HepG2 (cell line): ENCODE results near the gene WLS. TPM values are rescaled to one million over a fixed set of nuclear protein-coding genes. Genes with fewer than 3 reads are reported as not detected.

Experiments
- ATAC-seq: fragments of 200-7000 bp; cut with Tn5 transposase; 3 replicates; pipeline ENCODE4 v1.9.1; 2020; ENCODE audit warnings: mild to moderate bottlenecking, moderate library complexity
- BruUV-seq: library from RNA; stranded (reverse); fragments of 400-500 nt; replicated peaks from 2 replicates; lab custom pipeline; 2021; lab: Mats Ljungman, UMichigan
- CTCF ChIA-PET: fragments of 300-600 bp; formaldehyde crosslinking; extraction: SDS; loops from one replicate; lab custom pipeline; 2021; ENCODE audit warnings: low total read pairs, inconsistent platforms, low intra/inter-chr PET ratio; lab: Yijun Ruan, JAX
- POLR2A ChIA-PET: fragments of 350-600 bp; sonication (Branson Sonifier 250); formaldehyde crosslinking; loops from one replicate; lab custom pipeline; 2020; ENCODE audit warnings: antibody characterized with exemption, inconsistent platforms; lab: Yijun Ruan, JAX
- DNase-seq: peaks from one replicate; pipeline ENCODE4 v3.0.0-alpha.2; 2015; ENCODE audit warnings: low spot score
- FAIRE-seq: peaks from 3 replicates; lab custom pipeline; 2011; peaks lifted over from hg19 to GRCh38; lab: Jason Lieb, UNC
- H2AFZ ChIP-seq: one replicate; pipeline ENCODE4 v1.6.1; 2011; ENCODE audit warnings: low read length, inconsistent platforms
- H3K27ac ChIP-seq: fragments of 300-600 bp; 3 replicates; pipeline ENCODE4 v1.8.0; 2011; ENCODE audit warnings: mixed run types, mild to moderate bottlenecking, mixed read lengths, low read length, inconsistent platforms; ENCODE audit not compliant: insufficient read depth; ENCODE audit errors: extremely low read length
- H3K27me3 ChIP-seq, 2 experiments: fragments of 200-600 bp in 1 of 2; 2 replicates in 1 of 2; 3 replicates in 1 of 2; pipeline versions ENCODE4 v1.6.0 to v1.8.0; 2011; ENCODE audit warnings: low read length in 2 of 2, mild to moderate bottlenecking in 2 of 2, moderate library complexity in 2 of 2, inconsistent platforms in 1 of 2; ENCODE audit not compliant: insufficient read depth in 2 of 2, control insufficient read depth in 1 of 2
- H3K36me3 ChIP-seq, 2 experiments: fragments of 200-600 bp in 1 of 2; replicated peaks in 1 of 2; 2 replicates in 1 of 2; 3 replicates in 1 of 2; pipeline versions ENCODE4 v1.5.1 to v1.8.0; 2011; ENCODE audit warnings: low read length in 2 of 2, inconsistent platforms in 1 of 2; ENCODE audit not compliant: insufficient read depth in 2 of 2, control insufficient read depth in 1 of 2
- H3K4me1 ChIP-seq: 2 replicates; pipeline ENCODE4 v1.5.1; 2012; ENCODE audit warnings: low read length, inconsistent platforms; ENCODE audit not compliant: insufficient read depth
- H3K4me2 ChIP-seq: 2 replicates; pipeline ENCODE4 v1.6.0; 2011; ENCODE audit warnings: low read depth, low read length, inconsistent platforms
- H3K4me3 ChIP-seq, 3 experiments: fragments of 200-600 bp in 1 of 3; sonication (generic), shearing (Covaris generic) in 1 of 3; replicated peaks in 1 of 3; 2 replicates each; pipeline ENCODE4 v1.5.1; 2011 to 2016; ENCODE audit warnings: low read length in 3 of 3, inconsistent platforms in 2 of 3, low read depth in 2 of 3, mild to moderate bottlenecking in 2 of 3, control low read depth in 1 of 3, mixed read lengths in 1 of 3; ENCODE audit not compliant: insufficient read depth in 1 of 3
- H3K79me2 ChIP-seq: one replicate; pipeline ENCODE4 v1.6.1; 2011; ENCODE audit warnings: low read length, inconsistent platforms; ENCODE audit not compliant: insufficient read depth
- H3K9ac ChIP-seq: 2 replicates; pipeline ENCODE4 v1.6.0; 2011; ENCODE audit warnings: mild to moderate bottlenecking, low read depth, low read length, inconsistent platforms; ENCODE audit not compliant: insufficient read depth
- H3K9me3 ChIP-seq: 2 replicates; pipeline ENCODE4 v1.5.1; 2012; ENCODE audit warnings: mild to moderate bottlenecking, low read length
- H4K20me1 ChIP-seq: 2 replicates; pipeline ENCODE4 v1.6.0; 2011; ENCODE audit warnings: inconsistent platforms, mild to moderate bottlenecking, low read length, moderate library complexity; ENCODE audit not compliant: insufficient read depth
- ARHGAP35 ChIP-seq: sonication (generic); formaldehyde crosslinking; IDR thresholded peaks from 2 replicates; pipeline ENCODE4 v1.9.0; 2022; ENCODE audit warnings: mild to moderate bottlenecking, inconsistent platforms, moderate library complexity, missing genetic modification reagents, borderline replicate concordance
- EEA1 ChIP-seq: sonication (generic); formaldehyde crosslinking; IDR thresholded peaks from 2 replicates; pipeline ENCODE4 v1.5.1; 2020; ENCODE audit warnings: mild to moderate bottlenecking, missing genetic modification reagents, borderline replicate concordance
- GABPA ChIP-seq, 2 experiments: IDR thresholded peaks; 2 replicates each; pipeline ENCODE4 v1.6.1; 2011 to 2016; ENCODE audit warnings: low read depth in 2 of 2, low read length in 1 of 2, missing biosample characterization in 1 of 2, missing genetic modification characterization in 1 of 2
- HCFC1 ChIP-seq: fragments of 150-350 bp; IDR thresholded peaks from 2 replicates; pipeline ENCODE4 v1.6.1; 2014; ENCODE audit warnings: low read depth, low read length
- HMG20A ChIP-seq: IDR thresholded peaks from 2 replicates; pipeline ENCODE4 v1.6.1; 2016; ENCODE audit warnings: borderline replicate concordance
- JDP2 ChIP-seq: sonication (generic); formaldehyde crosslinking; IDR thresholded peaks from 2 replicates; pipeline ENCODE4 v1.8.1; 2022; ENCODE audit warnings: missing genetic modification reagents, borderline replicate concordance
- PLRG1 ChIP-seq: fragments of 450-650 bp; conservative IDR thresholded peaks from 2 replicates; pipeline ENCODE4 v1.6.1; 2016
- RBM39 ChIP-seq: fragments of 200-400 bp; formaldehyde crosslinking; IDR thresholded peaks from one replicate; pipeline ENCODE4 v1.6.1; 2018; ENCODE audit warnings: antibody characterized with exemption, mild to moderate bottlenecking, low read depth, low read length; ENCODE audit not compliant: poor library complexity, severe bottlenecking
- REL ChIP-seq: sonication (generic); formaldehyde crosslinking; conservative IDR thresholded peaks from 2 replicates; pipeline ENCODE4 v1.8.0; 2022; ENCODE audit warnings: mild to moderate bottlenecking, missing genetic modification reagents, moderate library complexity
- SOX6 ChIP-seq, 2 experiments: fragments of 450-650 bp in 1 of 2; sonication (generic) in 1 of 2; formaldehyde crosslinking in 1 of 2; IDR thresholded peaks; 2 replicates each; pipeline versions ENCODE4 v1.4.0 to v1.6.1; 2017 to 2020; ENCODE audit warnings: antibody characterized with exemption in 1 of 2, mild to moderate bottlenecking in 1 of 2, missing genetic modification reagents in 1 of 2
- ZNF317 ChIP-seq: sonication (generic); formaldehyde crosslinking; IDR thresholded peaks from 2 replicates; pipeline ENCODE4 v1.5.0; 2020; ENCODE audit warnings: mild to moderate bottlenecking, missing genetic modification reagents
- ZNF354B ChIP-seq: sonication (generic); formaldehyde crosslinking; IDR thresholded peaks from 2 replicates; pipeline ENCODE4 v1.8.0; 2022; ENCODE audit warnings: mild to moderate bottlenecking, missing genetic modification reagents
- ZNF446 ChIP-seq: sonication (generic); formaldehyde crosslinking; IDR thresholded peaks from 2 replicates; pipeline ENCODE4 v1.5.0; 2020; ENCODE audit warnings: mild to moderate bottlenecking, missing genetic modification reagents
- ZNF484 ChIP-seq: sonication (generic); formaldehyde crosslinking; IDR thresholded peaks from 2 replicates; pipeline ENCODE4 v1.5.1; 2020; ENCODE audit warnings: mild to moderate bottlenecking, low read depth, missing genetic modification reagents, borderline replicate concordance
- ZNF713 ChIP-seq: sonication (generic); formaldehyde crosslinking; IDR thresholded peaks from 2 replicates; pipeline ENCODE4 v1.4.0; 2020; ENCODE audit warnings: mild to moderate bottlenecking, missing genetic modification reagents
- ZNF724P ChIP-seq: sonication (generic); formaldehyde crosslinking; IDR thresholded peaks from 2 replicates; pipeline ENCODE4 v1.8.0; 2022; ENCODE audit warnings: missing genetic modification reagents, borderline replicate concordance
- in situ Hi-C: cut with HindIII; loops from 2 replicates; pipeline ENCODE4 v1.10.0; 2017; ENCODE audit warnings: low pct_unique_long_range_greater_than_20kb; ENCODE audit not compliant: extremely low pct_ligation_motif_present
- intact Hi-C: fragments of 100-400 bp; cut with micrococcal nuclease; formaldehyde crosslinking; loops from one replicate; pipeline ENCODE4 v1.10.0; 2022; ENCODE audit not compliant: unreplicated experiment
- polyA plus RNA-seq, 8 experiments: library from polyadenylated mRNA; depleted of rRNA in 3 of 8; stranded (reverse) in 7 of 8; unstranded in 1 of 8; fragments of >200 nt; fragmentation: Illumina TruSeq in 4 of 8; extraction: Trizol in 4 of 8; gene quantifications; 2 replicates each; pipeline versions ENCODE4 v1.2.1 to v1.2.3, GENCODE V29; 2011 to 2016; ENCODE audit warnings: low read depth in 4 of 8, missing spikeins in 1 of 8, mixed read lengths in 1 of 8; ENCODE audit not compliant: insufficient read depth in 1 of 8
- total RNA-seq, 5 experiments: library from RNA; depleted of rRNA; stranded (reverse); fragments of >200 nt; fragmentation: Illumina TruSeq; extraction: Trizol; gene quantifications; 2 replicates each; pipeline ENCODE4 v1.2.3, GENCODE V29; 2016; ENCODE audit warnings: low read depth in 1 of 5
- TF ChIP-seq, protein P1 (sequence below): sonication (generic); formaldehyde crosslinking; conservative IDR thresholded peaks from 2 replicates; pipeline ENCODE4 v1.4.0; 2020; ENCODE audit warnings: missing genetic modification reagents
- TF ChIP-seq, protein P2 (sequence below): conservative IDR thresholded peaks from 2 replicates; pipeline ENCODE4 v1.6.1; 2018; ENCODE audit warnings: missing genetic modification reagents

Gene WLS
- total and polyA plus RNA-seq, 2 of the 13 experiments (the other 11 are each of a cell fraction or from before 2014, with no cell fraction given) = not detected

DNA sequence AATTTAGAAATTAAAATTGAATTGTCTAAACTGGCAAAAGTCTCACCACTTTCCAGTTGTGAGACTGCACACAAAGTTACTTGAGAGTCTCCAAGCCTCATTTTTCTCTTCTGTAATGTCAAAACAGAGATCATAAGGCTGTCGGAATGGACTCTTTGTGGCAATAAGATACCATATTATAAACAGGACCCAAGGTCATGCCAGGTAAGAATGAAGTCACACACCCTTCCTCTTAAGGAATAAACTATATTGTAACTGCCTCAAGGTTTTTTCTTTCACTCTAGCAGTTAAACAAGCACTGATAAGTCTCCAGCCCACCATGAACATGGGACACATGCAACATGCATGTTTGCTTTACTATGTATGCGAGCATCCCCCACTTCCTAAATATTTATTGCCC is 131.8 kb downstream of the WLS start (continued):
- TF ChIP-seq GABPA (IDR thresholded peaks at IDR 0.05; ENCODE audit: low read depth, low read length) (no peak), GABPA (CRISPR knock-in tag; IDR thresholded peaks at IDR 0.05; ENCODE audit: low read depth) (no peak), JDP2 (CRISPR knock-in tag) (no peak), SOX6 (IDR thresholded peaks at IDR 0.05) (no peak), SOX6 (CRISPR knock-in tag; IDR thresholded peaks at IDR 0.05) (no peak), REL (CRISPR knock-in tag) (no peak)
- TF ChIP-seq, all 625 proteins: peak for 0

DNA sequence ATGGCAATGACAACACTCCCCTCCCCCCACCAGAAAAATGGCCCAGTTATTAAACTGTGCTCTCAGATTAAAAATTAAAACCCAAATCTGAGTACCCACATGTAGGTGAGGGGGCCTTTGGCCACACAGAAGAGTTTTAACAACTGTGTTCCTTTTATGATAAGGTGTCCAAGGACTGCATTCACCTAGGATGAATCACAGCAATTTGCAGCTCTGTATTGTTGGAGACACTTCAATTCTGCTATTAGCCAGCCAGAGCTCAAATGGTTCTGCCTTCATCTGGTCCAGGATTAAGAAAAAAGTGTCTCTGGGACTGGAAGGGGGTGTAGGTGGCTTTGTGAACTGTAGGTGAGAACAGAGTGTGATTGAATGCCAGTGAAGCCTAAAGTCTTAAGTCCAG is 138.6 kb downstream of the WLS start:
- TF ChIP-seq SOX6 (IDR thresholded peaks at IDR 0.05) = no peak
- no peak for TF ChIP-seq SOX6 (CRISPR knock-in tag; IDR thresholded peaks at IDR 0.05)
- TF ChIP-seq, protein P1, sequence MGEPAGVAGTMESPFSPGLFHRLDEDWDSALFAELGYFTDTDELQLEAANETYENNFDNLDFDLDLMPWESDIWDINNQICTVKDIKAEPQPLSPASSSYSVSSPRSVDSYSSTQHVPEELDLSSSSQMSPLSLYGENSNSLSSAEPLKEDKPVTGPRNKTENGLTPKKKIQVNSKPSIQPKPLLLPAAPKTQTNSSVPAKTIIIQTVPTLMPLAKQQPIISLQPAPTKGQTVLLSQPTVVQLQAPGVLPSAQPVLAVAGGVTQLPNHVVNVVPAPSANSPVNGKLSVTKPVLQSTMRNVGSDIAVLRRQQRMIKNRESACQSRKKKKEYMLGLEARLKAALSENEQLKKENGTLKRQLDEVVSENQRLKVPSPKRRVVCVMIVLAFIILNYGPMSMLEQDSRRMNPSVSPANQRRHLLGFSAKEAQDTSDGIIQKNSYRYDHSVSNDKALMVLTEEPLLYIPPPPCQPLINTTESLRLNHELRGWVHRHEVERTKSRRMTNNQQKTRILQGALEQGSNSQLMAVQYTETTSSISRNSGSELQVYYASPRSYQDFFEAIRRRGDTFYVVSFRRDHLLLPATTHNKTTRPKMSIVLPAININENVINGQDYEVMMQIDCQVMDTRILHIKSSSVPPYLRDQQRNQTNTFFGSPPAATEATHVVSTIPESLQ = no peak
- TF ChIP-seq, protein P2, sequence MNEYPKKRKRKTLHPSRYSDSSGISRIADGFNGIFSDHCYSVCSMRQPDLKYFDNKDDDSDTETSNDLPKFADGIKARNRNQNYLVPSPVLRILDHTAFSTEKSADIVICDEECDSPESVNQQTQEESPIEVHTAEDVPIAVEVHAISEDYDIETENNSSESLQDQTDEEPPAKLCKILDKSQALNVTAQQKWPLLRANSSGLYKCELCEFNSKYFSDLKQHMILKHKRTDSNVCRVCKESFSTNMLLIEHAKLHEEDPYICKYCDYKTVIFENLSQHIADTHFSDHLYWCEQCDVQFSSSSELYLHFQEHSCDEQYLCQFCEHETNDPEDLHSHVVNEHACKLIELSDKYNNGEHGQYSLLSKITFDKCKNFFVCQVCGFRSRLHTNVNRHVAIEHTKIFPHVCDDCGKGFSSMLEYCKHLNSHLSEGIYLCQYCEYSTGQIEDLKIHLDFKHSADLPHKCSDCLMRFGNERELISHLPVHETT (CRISPR knock-in tag) = no peak
- no peak for TF ChIP-seq ZNF354B
- no peak for TF ChIP-seq ZNF724P (CRISPR knock-in tag)
- TF ChIP-seq RBM39 = no peak
- TF ChIP-seq ZNF446 = no peak
- TF ChIP-seq ZNF484 (CRISPR knock-in tag) = no peak
- TF ChIP-seq ZNF713 (CRISPR knock-in tag) = no peak
- no peak for TF ChIP-seq ZNF317 (CRISPR knock-in tag)
- no peak for TF ChIP-seq PLRG1
- TF ChIP-seq HCFC1 = no peak
- no peak for TF ChIP-seq ARHGAP35
- no peak for TF ChIP-seq HMG20A (CRISPR knock-in tag)
- no peak for TF ChIP-seq EEA1 (CRISPR knock-in tag)
- intact Hi-C loops (no loop called here), in situ Hi-C loops (no loop called here)
- ATAC-seq (no peak), DNase-seq (no peak), FAIRE-seq (no peak)
- Histone ChIP-seq H3K27ac (no peak overlapping the region), H3K4me2 (no peak overlapping the region), H3K9me3 (no peaks in the 10 kb centered on the region), H3K4me1 (no peaks in the 10 kb centered on the region), H3K79me2 (no peaks in the 10 kb centered on the region), H4K20me1 (no peaks in the 10 kb centered on the region), H3K27me3 (no peaks in the 10 kb centered on the region), H3K36me3 (no peaks in the 10 kb centered on the region), H3K9ac (no peak overlapping the region), H3K4me3 (no peak overlapping the region), H2AFZ (no peak overlapping the region)
- ChIA-PET POLR2A (no interaction called here), CTCF (no interaction called here)
- no TSS peak for BruUV-seq
